ENCODE data around the gene SPATS1. TPM values are rescaled to one million over a fixed set of nuclear protein-coding genes. Genes with fewer than 3 reads are reported as not detected.
A peak's percentile ranks its signal among the peaks of the same experiment; 100 is the strongest.

Gene SPATS1
- total RNA-seq, 4 donors from 2014 or later = not detected

- WGBS, 2 donors = 33 to 47% methylated on average over 1 of the region's 1 CpG
- no peaks in the 10 kb centered on the region for H3K36me3 ChIP-seq
- intact Hi-C loops (cut with DNase I) = loop anchor here (5.0 kb wide), 1 partner anchor 68 kb away; the partner anchor contains the start of gene NFKBIE
- H3K4me3 ChIP-seq = no peak overlapping the region
- DNase-seq = no peak
- no peaks in the 10 kb centered on the region for H3K9me3 ChIP-seq
- H3K4me1 ChIP-seq = peaks cover 0 to 7% (median 0%) of the 10 kb centered on the region in 3 donors
- no peak for TF ChIP-seq CTCF (IDR thresholded peaks at IDR 0.05)
- TF ChIP-seq POLR2A (IDR thresholded peaks at IDR 0.05) = no peak
- H3K27ac ChIP-seq = no peak overlapping the region
- H3K27me3 ChIP-seq = peaks cover 0 to 35% (median 0%) of the 10 kb centered on the region in 4 donors
Observed at GRCh38 chr6:44335631-44336030, 6.8 kb upstream of the SPATS1 start.

GRCh38 chr6:44338228-44339122, 4.0 kb upstream of the SPATS1 start:
- TF ChIP-seq CTCF (IDR thresholded peaks at IDR 0.05) (peak; percentile 54 to 83 (median 66)), POLR2A (IDR thresholded peaks at IDR 0.05) (no peak)
- intact Hi-C loops (cut with DNase I) = loop anchor here (5.0 kb wide), 1 partner anchor 71 kb away; the partner anchor contains the start of gene NFKBIE
- Histone ChIP-seq H3K27me3 (peaks cover 0 to 40% (median 5%) of the 10 kb centered on the region in 4 donors), H3K36me3 (no peaks in the 10 kb centered on the region), H3K4me1 (peaks cover 0 to 19% (median 0%) of the 10 kb centered on the region in 3 donors), H3K27ac (no peak overlapping the region), H3K4me3 (no peak overlapping the region), H3K9me3 (no peaks in the 10 kb centered on the region)
- WGBS, 2 donors = 1 to 6% methylated on average over 11 of the region's 11 CpGs
- DNase-seq = no peak

- H3K27ac ChIP-seq = no peak overlapping the region
Observed at GRCh38 chr6:44339301-44339700, 3.1 kb upstream of the SPATS1 start.

GRCh38 chr6:44339763-44340625, 2.5 kb upstream of the SPATS1 start:
- no peak overlapping the region for H3K4me3 ChIP-seq
- H3K36me3 ChIP-seq = no peaks in the 10 kb centered on the region
- WGBS, 2 donors = 37 to 38% methylated on average over 4 of the region's 7 CpGs
- peaks cover 0 to 19% (median 0%) of the 10 kb centered on the region in 3 donors for H3K4me1 ChIP-seq
- H3K27ac ChIP-seq = no peak overlapping the region
- peaks cover 0 to 49% (median 5%) of the 10 kb centered on the region in 4 donors for H3K27me3 ChIP-seq
- H3K9me3 ChIP-seq = no peaks in the 10 kb centered on the region
- TF ChIP-seq CTCF (IDR thresholded peaks at IDR 0.05) = no peak
- TF ChIP-seq POLR2A (IDR thresholded peaks at IDR 0.05) = no peak
- no peak for DNase-seq
- intact Hi-C loops (cut with DNase I) = loop anchor here (5.0 kb wide), 1 partner anchor 73 kb away; the partner anchor contains the start of gene NFKBIE

More at GRCh38 chr6:44339301-44339700, 3.1 kb upstream of the SPATS1 start:
- Histone ChIP-seq H3K4me1 (peaks cover 0 to 19% (median 0%) of the 10 kb centered on the region in 3 donors), H3K9me3 (no peaks in the 10 kb centered on the region), H3K36me3 (no peaks in the 10 kb centered on the region), H3K4me3 (no peak overlapping the region), H3K27me3 (peaks cover 0 to 43% (median 5%) of the 10 kb centered on the region in 4 donors)
- intact Hi-C loops (cut with DNase I) = loop anchor here (5.0 kb wide), 1 partner anchor 72 kb away; the partner anchor contains the start of gene NFKBIE
- TF ChIP-seq POLR2A (IDR thresholded peaks at IDR 0.05) (no peak), CTCF (IDR thresholded peaks at IDR 0.05) (no peak)
- whole genome bisulfite sequencing, 2 donors = 67 to 82% methylated on average over 3 to 5 of the region's 5 CpGs
- DNase-seq = no peak

Data from esophagus squamous epithelium (tissue), 5 donors.